Anterior cingulate cortex (tissue), 58 donors: ENCODE measurements around the gene C9orf50.
"Not testable (repeated sequence)": the region's sequence is repeated elsewhere in the genome, so short reads cannot be mapped to it uniquely, and the experiment has no call there.

ENCODE experiments used
- DNase-seq, 58 donors: peaks; one replicate each; lab custom pipeline; 2025; lab: John Stamatoyannopoulos, UW

The C9orf50 gene

GRCh38 chr9:129649726-129650679, 29.1 kb upstream of the C9orf50 start:
- DNase-seq = no peak

GRCh38 chr9:129648764-129649115, 27.8 kb upstream of the C9orf50 start:
- no peak for DNase-seq

- DNase-seq = no peak
Measured at GRCh38 chr9:129648092-129648763, 27.3 kb upstream of the C9orf50 start.

- DNase-seq = no peak
Measured at GRCh38 chr9:129647635-129648034, 26.7 kb upstream of the C9orf50 start.

- DNase-seq = no peak
Measured at GRCh38 chr9:129646654-129647053, 25.8 kb upstream of the C9orf50 start.

GRCh38 chr9:129646252-129646651, 25.4 kb upstream of the C9orf50 start:
- no peak for DNase-seq

- no peak for DNase-seq
Measured at GRCh38 chr9:129644902-129645301, 24.0 kb upstream of the C9orf50 start.

GRCh38 chr9:129644365-129644764, 23.5 kb upstream of the C9orf50 start:
- DNase-seq = no peak

GRCh38 chr9:129643706-129644105, 22.8 kb upstream of the C9orf50 start:
- no peak for DNase-seq

- DNase-seq = peak; percentile 56 to 96 (median 92)
Measured at GRCh38 chr9:129641750-129642585, 21.1 kb upstream of the C9orf50 start, which contains the start of gene ASB6. Gene ASB6, minus strand, starts transcription at chr9:129642151. Its CDS starts 152 bp downstream, at chr9:129641999.

- DNase-seq = peak in 1 of 58 donors; percentile 16
Measured at GRCh38 chr9:129640871-129641749, 20.2 kb upstream of the C9orf50 start.

- peak in 23 of 58 donors; percentile 18 to 67 (median 47) for DNase-seq
Measured at GRCh38 chr9:129640086-129640870, 19.4 kb upstream of the C9orf50 start.

- no peak for DNase-seq
Measured at GRCh38 chr9:129639756-129640085, 18.8 kb upstream of the C9orf50 start.

GRCh38 chr9:129639034-129639630, 18.2 kb upstream of the C9orf50 start:
- no peak for DNase-seq

GRCh38 chr9:129637673-129638439, 17.0 kb upstream of the C9orf50 start:
- DNase-seq = no peak

- no peak for DNase-seq
Measured at GRCh38 chr9:129637102-129637501, 16.2 kb upstream of the C9orf50 start.

GRCh38 chr9:129636343-129636742, 15.4 kb upstream of the C9orf50 start:
- DNase-seq = not testable (repeated sequence)
